ENCODE results near the gene NFATC3.

Gene NFATC3

DNA sequence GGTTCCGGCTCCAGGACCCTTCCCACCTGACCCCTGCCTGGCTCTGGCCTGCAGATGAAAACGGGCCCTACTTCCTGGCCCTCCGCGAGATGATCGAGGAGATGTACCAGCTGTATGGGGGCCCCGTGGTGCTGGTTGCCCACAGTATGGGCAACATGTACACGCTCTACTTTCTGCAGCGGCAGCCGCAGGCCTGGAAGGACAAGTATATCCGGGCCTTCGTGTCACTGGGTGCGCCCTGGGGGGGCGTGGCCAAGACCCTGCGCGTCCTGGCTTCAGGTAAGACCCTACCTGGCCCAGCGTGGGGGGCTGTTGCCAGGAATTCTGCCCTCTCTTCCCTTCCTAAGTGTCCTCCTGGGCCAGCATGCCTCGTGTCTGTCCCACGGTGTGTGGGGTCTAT is 170.5 kb downstream of the NFATC3 start:
- no peak for DNase-seq

DNA sequence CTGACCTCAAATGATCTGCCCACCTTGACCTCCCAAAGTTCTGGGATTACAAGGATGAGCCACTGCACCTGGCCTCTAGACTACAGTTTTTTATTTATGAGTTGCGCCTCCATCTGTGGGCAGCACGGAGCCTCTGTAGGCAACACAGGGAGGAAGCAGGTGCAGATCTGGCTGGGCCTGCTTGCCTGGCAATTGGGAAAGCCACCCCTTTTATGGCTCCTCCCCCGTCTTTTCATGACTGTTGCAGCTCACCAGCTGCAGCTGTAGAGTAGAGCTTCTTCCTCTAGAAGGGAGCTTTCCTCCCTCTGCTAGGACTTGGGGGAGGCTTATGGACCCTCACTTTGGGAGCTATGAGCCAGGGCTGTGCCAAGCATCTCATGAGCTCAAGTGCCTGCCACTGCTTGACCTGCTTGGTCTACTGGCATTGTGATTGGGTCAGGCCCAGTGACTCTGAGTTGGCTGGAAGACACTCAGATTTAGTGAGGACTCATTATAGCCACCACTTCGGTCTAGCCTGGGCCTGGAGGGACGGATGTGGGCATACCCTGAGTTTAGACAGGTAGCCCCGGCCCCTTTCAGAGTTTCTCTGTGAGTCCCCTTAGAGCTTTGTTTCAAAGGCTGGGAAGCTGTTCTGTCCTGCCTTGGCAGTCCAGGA is 172.2 kb downstream of the NFATC3 start:
- no peak for DNase-seq

DNA sequence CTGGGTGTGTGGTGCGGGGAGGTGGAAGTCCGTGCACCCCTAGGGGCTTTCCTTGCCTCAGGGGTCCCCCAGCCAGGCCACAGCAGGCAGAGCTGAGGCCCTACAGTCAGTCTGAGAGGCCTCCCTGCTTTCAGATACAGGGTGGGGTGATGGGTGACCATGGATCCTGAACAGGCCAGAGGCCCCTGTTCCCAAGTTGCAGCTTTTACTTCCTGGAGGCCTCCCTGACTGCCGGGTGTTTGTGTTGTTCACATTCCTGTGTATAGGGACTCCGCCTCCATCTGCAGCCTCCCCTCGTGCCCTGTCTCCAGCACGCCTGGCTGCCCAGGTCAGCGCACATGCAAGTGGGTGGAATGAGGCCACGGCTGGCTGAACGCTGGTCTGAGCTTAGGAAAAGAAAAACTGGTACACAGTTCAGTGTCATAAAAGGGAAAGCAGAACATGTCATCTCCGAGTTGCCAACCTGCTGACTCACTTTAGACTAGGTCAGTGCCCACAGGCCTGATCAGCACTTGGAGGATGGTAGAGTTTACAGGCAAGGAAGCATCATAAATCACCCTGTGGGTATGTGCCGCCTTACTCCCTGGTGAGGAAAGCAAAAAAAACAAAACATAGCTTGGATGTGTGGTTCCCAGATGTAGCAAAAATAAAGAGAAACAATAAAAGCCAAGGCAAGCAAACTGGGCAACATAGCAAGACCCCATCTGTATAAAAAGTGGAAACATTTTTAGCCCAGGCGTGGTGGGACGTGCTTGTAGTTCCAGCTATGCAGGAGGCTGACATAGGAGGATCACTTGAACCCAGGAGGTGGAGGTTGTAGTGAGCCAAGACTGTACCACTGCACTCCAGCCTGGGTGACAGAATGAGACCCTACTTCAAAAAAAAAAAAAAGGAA is 173.0 kb downstream of the NFATC3 start:
- DNase-seq = no peak

DNA sequence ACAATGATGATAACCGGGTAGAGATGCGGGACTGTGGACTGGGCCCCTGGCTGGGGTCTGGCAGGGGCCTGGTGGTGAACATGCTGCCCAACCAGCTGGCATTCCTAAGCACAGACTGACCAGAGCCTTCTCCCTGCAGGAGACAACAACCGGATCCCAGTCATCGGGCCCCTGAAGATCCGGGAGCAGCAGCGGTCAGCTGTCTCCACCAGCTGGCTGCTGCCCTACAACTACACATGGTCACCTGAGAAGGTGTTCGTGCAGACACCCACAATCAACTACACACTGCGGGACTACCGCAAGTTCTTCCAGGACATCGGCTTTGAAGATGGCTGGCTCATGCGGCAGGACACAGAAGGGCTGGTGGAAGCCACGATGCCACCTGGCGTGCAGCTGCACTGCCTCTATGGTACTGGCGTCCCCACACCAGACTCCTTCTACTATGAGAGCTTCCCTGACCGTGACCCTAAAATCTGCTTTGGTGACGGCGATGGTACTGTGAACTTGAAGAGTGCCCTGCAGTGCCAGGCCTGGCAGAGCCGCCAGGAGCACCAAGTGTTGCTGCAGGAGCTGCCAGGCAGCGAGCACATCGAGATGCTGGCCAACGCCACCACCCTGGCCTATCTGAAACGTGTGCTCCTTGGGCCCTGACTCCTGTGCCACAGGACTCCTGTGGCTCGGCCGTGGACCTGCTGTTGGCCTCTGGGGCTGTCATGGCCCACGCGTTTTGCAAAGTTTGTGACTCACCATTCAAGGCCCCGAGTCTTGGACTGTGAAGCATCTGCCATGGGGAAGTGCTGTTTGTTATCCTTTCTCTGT is 174.0 kb downstream of the NFATC3 start:
- DNase-seq = no peak

DNA sequence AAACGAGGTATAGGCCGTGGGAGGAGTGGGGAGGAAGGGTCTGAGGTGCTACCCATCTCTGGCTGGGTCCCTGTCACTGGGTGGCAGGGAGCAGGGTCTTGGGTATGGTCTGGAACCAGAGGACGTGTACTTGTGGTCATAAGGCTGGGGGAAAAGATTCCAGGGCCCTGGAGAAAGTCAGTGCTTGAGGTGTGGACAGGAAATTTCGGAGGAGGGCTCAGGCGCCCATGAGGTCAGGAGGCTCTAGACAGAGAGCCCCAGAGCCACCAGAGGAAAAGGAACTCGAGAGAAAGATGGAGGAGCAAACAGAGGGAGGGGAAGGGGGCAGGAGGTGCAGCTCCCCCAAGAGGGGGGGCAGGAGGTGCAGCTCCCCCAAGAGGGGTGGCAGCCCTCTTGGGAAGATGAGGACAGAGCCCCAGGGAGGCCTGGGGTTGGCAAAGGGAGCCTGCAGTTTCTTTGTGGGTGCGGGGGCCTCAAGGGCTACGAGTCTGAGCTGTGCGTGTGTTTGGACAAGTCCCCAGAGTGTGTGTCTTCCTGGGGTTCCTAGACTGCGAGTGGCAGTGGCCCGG is 178.5 kb downstream of the NFATC3 start:
- DNase-seq = no peak

DNA sequence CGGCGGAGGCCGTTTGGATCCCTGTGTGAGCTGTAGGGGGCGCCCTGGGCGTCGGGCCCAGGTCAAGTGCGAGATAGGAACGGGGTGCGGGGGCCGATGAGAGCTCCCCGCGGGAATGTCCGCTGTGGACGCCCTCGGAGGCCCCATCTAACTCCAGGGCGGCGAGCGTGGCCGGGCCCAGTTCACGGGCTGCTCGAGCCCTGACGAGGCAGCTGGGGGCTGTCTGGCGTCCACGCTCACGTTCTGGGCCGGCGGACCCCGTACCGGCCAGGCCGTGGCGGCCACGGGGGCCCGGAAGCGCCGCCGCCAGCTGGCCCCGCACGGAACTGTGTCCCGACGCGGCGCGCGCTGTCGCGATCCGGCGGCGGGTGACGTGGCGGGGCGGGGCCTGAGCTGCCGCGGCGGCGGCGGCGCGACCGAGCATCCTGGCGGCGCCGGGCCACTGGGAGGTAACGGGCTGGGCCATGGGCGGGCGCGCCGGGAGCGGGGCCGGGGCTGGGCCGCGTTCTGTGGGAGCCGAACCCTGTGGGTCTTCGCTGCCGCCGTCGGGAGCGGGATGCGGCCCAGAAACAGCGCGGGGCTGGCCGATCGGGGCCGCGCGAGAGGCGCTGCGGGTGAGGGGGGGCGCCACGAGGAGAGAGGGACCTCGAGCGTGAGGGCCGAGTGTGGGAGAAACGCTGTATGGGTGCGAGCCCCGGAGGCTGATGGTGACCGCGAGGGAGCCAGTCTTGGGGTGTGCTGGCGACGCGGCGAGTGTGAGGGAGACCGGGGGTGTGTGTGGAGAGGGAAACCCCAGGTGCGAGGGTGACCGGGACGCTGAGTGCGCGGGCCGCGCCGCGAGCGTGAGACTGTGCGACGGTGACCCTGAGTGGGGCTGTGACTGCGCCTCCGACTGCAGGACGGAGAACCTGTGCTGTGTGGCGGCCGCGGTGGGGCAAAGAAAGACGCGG is 179.2 kb downstream of the NFATC3 start, which contains the start of gene SLC7A6:
Gene SLC7A6, plus strand, starts transcription at position 399 of the 950 bp plus-strand sequence. CDS start 10,201 bp downstream, outside the sequence.
- peak; percentile 14 for DNase-seq

DNA sequence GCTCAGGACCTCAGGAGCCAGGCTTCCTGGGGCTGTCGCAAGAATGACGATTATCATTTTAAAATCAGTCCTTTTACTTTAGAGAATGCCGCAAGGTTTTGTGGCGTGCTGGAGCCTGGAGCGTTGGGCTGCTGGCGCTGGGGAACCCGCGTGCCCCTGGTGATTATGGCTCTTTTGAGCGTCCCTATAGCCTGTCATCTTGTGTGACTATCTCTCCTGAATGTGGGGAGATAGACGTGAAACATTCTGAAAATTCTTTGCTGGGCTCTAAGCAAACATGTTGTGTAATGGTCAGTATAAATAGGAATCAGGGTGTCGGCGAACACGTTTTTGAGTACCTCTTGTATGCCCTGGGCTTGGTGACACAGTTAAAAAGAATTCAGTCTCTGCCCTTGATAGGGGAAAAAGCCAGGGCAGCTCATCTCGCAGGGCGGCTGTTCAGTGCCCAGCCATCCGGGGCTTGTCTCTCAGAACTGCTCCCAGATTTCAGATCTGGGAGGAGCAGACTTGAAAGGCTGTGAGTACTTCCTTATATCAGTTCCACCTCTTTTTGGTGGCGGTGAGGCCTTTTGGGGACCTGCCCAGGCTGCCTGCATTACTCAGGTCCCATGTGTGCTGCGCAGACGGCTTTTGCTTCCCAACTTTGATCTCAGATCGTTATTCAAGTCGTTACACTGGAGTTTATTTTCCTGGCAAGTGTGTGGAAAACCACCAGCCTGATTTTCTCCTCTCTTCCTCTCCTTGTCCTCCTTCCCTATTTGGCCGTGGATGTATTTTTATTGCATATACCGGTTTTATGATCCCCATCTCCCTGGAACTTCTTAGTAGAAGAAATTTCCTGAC is 180.1 kb downstream of the NFATC3 start:
- peak; percentile 17 for DNase-seq

DNA sequence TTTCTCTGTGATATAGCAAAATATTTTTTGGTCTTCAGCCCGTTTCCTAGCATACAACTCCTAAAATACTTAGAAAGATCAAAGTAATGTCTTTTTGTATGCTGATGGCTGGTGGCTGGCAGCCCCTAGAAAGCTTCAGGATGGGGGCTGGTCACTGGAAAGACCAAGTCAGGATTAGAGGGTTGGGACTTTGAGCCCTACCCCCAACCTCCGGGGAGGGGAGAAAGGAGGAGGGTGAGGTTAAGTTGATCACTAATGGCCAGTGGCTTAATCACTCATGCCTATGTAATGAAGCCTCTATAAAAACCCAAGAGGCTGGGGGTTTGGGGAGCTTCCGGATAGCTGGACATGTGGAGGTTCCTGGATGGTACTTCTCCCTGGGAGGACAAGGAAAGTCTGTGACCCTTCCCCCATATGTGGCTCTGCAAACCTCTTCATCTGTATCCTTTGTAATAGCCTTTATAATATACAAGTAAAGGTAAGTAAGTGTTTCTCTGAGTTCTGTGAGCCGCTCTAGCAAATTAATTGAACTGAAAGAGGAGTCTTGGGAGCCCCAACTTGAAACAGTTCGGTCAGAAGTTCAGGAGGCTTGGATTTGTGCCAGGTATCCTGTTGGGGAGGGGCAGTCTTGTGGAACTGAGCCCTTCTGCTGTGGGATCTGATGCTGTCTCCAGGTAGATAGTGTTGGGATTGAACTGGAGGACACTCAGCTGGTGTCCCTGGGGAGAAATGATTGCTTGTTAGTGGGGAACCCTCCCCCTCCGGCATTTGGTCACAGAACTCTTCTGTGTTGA is 182.6 kb downstream of the NFATC3 start:
- DNase-seq = no peak

- no peak for DNase-seq
Observed at GRCh38 chr16:68269793-68270192, 184.6 kb downstream of the NFATC3 start.

DNA sequence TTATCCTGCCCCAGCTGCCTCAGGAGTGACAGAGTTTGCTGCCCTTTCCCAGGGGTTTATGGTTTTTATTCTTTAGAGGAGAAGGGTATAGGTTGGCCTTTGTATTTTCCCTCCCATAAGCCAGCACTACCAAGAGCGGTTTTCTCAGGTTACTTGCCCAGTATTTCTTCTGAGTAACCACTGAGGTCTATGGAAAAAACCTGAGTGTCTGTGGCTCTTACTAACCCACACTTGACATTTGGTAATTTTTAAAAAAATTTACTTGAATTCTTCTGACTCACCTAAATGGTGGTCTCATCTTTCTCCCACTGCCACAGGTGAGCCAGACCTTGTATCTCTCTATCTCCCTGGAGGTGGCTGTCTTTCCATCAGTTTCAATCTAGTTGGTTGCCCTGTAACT is 185.2 kb downstream of the NFATC3 start:
- no peak for DNase-seq

DNA sequence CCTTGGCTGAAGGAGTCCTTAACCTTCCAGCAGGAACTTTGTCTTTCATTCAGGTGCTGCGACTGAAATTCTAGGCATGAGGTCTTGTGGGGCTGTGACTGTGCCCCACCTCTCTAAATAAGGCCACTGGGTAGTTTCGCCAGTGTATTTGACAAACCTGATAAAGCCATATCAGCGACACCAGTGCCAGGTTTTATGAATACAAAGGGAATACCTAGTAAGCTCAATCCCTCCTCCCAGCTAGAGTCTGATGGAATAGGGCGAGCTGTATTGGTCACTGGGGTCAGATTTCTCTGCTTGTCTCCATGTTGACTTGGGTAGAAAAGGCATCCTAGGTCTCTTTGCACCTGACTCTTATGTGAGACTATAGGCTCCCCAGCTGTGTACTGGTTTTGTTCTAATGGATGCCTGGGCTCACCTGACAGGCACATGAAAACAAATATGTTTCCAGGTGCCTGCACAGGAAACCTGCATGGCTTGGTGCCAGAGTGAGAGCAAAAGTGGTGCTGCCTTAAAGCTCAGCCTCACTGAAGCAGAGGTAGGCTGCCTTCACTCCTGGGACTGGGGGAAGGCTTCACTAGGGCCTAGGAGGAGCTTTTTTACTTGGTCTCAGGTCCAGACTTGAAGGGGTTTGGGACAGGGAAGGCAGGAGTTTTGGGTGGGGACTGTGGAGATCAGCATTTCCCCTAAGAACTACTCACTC is 187.5 kb downstream of the NFATC3 start:
- no peak for DNase-seq

DNA sequence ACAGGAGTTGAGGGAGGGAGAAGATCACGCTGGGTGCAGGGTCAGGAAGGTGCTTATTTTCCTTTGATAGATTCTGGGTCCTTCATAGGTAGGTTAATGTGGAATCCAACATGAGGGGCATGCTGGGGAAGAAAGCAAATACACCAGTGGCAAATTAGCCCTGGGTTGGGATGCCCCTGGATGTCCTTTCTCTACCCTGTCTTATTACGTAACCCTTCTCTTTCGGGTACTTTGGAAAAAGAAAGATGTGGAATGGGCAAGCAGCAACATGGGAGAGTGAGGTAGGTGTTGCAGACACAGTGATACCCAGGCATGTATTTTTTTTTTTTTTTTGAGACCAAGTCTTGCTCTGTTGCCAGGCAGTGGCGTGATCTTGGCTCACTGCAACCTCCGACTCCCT is 188.3 kb downstream of the NFATC3 start:
- no peak for DNase-seq

DNA sequence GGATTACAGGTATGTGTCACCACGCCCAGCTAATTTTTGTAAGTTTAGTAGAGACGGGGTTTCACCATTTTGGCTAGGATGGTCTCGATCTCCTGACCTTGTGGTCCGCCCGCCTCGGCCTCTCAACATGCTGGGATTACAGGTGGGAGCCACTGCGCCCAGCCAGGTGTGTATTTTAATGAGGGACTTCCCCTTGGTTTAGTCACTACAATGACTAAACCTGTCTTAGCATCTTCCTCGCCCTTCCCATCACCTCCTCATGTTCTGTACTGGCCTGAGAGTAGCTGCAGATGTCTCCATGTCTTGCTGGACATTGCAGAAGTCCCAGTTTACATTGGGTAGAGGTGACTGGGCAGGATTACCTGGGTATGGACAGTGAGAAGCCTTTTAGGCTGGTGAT is 188.7 kb downstream of the NFATC3 start:
- no peak for DNase-seq

- DNase-seq = no peak
Observed at GRCh38 chr16:68274441-68274840, 189.3 kb downstream of the NFATC3 start.

- DNase-seq = peak; percentile 37
Observed at GRCh38 chr16:68275611-68276191, 190.5 kb downstream of the NFATC3 start.

- DNase-seq = no peak
Observed at GRCh38 chr16:68276223-68276622, 191.1 kb downstream of the NFATC3 start.

Measured in NCI-H526 treated with DMSO at 0.1 percent for 48 hours (cell line).